ENCODE measurements around the gene MAT1A. TPM values are rescaled to one million over a fixed set of nuclear protein-coding genes. Genes with fewer than 3 reads are reported as not detected.

MAT1A gene
- not detected for total RNA-seq
- not detected for polyA plus RNA-seq
- total RNA-seq: 0 reads per million in 6 experiments

- H3K27me3 Mint-ChIP-seq: peaks cover 1 to 26% (median 13%) of the 10 kb centered on the region in 5 donors
- POLR2A ChIA-PET: no interaction called here
- H3K36me3 Mint-ChIP-seq: no peaks in the 10 kb centered on the region
- ATAC-seq (no peak), DNase-seq (no peak)
- peaks cover 0 to 10% (median 3%) of the 10 kb centered on the region in 4 donors for H3K4me1 Mint-ChIP-seq
- no peak within 1 kb of the TSS for H3K4me3 Mint-ChIP-seq
- H3K9me3 Mint-ChIP-seq: peaks cover 0 to 1% (median 0%) of the 10 kb centered on the region in 9 donors
- no peak within 1 kb of the TSS for H3K27ac Mint-ChIP-seq
These were observed at the start of gene MAT1A for GRCh38 chr10:80289451-80290287. Gene MAT1A (minus strand): TSS chr10:80289658. CDS start chr10:80289423, 235 bp downstream.

GRCh38 chr10:80333983-80334382, 44.5 kb upstream of the MAT1A start:
- DNase-seq (no peak), ATAC-seq (no peak)
- no peak overlapping the region for H3K4me3 Mint-ChIP-seq
- no peaks in the 10 kb centered on the region for H3K36me3 Mint-ChIP-seq
- H3K4me1 Mint-ChIP-seq: no peaks in the 10 kb centered on the region
- peaks cover 0 to 2% (median 0%) of the 10 kb centered on the region in 9 donors for H3K9me3 Mint-ChIP-seq
- H3K27ac Mint-ChIP-seq: no peak overlapping the region
- POLR2A ChIA-PET: no interaction called here
- no peaks in the 10 kb centered on the region for H3K27me3 Mint-ChIP-seq

GRCh38 chr10:80324891-80325364, 35.5 kb upstream of the MAT1A start:
- Mint-ChIP-seq H3K9me3 (no peaks in the 10 kb centered on the region), H3K36me3 (no peaks in the 10 kb centered on the region), H3K27ac (no peak overlapping the region), H3K27me3 (peaks cover 0 to 4% (median 0%) of the 10 kb centered on the region in 5 donors), H3K4me3 (no peak overlapping the region), H3K4me1 (peaks cover 0 to 2% (median 0%) of the 10 kb centered on the region in 4 donors)
- DNase-seq (no peak), ATAC-seq (no peak)
- POLR2A ChIA-PET: no interaction called here

- Mint-ChIP-seq H3K27ac (no peak overlapping the region), H3K27me3 (peaks cover 0 to 4% (median 0%) of the 10 kb centered on the region in 5 donors), H3K4me1 (peaks cover 0 to 2% (median 0%) of the 10 kb centered on the region in 4 donors), H3K36me3 (no peaks in the 10 kb centered on the region), H3K9me3 (no peaks in the 10 kb centered on the region), H3K4me3 (no peak overlapping the region)
- DNase-seq: no peak
- POLR2A ChIA-PET: no interaction called here
- ATAC-seq: no peak
These were observed 34.6 kb upstream of the MAT1A start for GRCh38 chr10:80324086-80324485.

- Mint-ChIP-seq H3K27me3 (peaks cover 0 to 4% (median 0%) of the 10 kb centered on the region in 5 donors), H3K4me1 (peaks cover 0 to 2% (median 0%) of the 10 kb centered on the region in 4 donors), H3K4me3 (no peak overlapping the region), H3K27ac (no peak overlapping the region), H3K36me3 (no peaks in the 10 kb centered on the region), H3K9me3 (no peaks in the 10 kb centered on the region)
- no peak for ATAC-seq
- no peak for DNase-seq
- POLR2A ChIA-PET: no interaction called here
These were observed 33.9 kb upstream of the MAT1A start for GRCh38 chr10:80323311-80323710.

GRCh38 chr10:80322711-80323110, 33.3 kb upstream of the MAT1A start:
- Mint-ChIP-seq H3K27me3 (peaks cover 0 to 4% (median 0%) of the 10 kb centered on the region in 5 donors), H3K27ac (no peak overlapping the region), H3K4me3 (no peak overlapping the region), H3K4me1 (peaks cover 0 to 2% (median 0%) of the 10 kb centered on the region in 4 donors), H3K36me3 (no peaks in the 10 kb centered on the region), H3K9me3 (no peaks in the 10 kb centered on the region)
- ATAC-seq (no peak), DNase-seq (no peak)
- POLR2A ChIA-PET: no interaction called here

- POLR2A ChIA-PET: no interaction called here
- DNase-seq: no peak
- H3K27me3 Mint-ChIP-seq: peaks cover 0 to 6% (median under 1%) of the 10 kb centered on the region in 5 donors
These were observed 32.7 kb upstream of the MAT1A start for GRCh38 chr10:80322158-80322557.

GRCh38 chr10:80321183-80321582, 31.7 kb upstream of the MAT1A start:
- H3K4me1 Mint-ChIP-seq: peaks cover 0 to 2% (median 0%) of the 10 kb centered on the region in 4 donors
- POLR2A ChIA-PET: no interaction called here
- H3K9me3 Mint-ChIP-seq: no peaks in the 10 kb centered on the region
- DNase-seq (no peak), ATAC-seq (no peak)
- H3K4me3 Mint-ChIP-seq: no peak overlapping the region
- H3K27ac Mint-ChIP-seq: no peak overlapping the region
- H3K27me3 Mint-ChIP-seq: peaks cover 0 to 8% (median 2%) of the 10 kb centered on the region in 5 donors
- no peaks in the 10 kb centered on the region for H3K36me3 Mint-ChIP-seq

More at GRCh38 chr10:80322158-80322557, 32.7 kb upstream of the MAT1A start:
- no peaks in the 10 kb centered on the region for H3K9me3 Mint-ChIP-seq
- no peaks in the 10 kb centered on the region for H3K36me3 Mint-ChIP-seq
- H3K4me1 Mint-ChIP-seq: peaks cover 0 to 2% (median 0%) of the 10 kb centered on the region in 4 donors
- H3K4me3 Mint-ChIP-seq: no peak overlapping the region
- H3K27ac Mint-ChIP-seq: no peak overlapping the region
- no peak for ATAC-seq

GRCh38 chr10:80320377-80320776, 30.9 kb upstream of the MAT1A start:
- no peaks in the 10 kb centered on the region for H3K9me3 Mint-ChIP-seq
- no peaks in the 10 kb centered on the region for H3K36me3 Mint-ChIP-seq
- H3K4me1 Mint-ChIP-seq: peaks cover 0 to 2% (median 0%) of the 10 kb centered on the region in 4 donors
- peak overlapping the region in 1 of 10 donors; percentile 56 for H3K27ac Mint-ChIP-seq
- peaks cover 0 to 8% (median 2%) of the 10 kb centered on the region in 5 donors for H3K27me3 Mint-ChIP-seq
- no peak for ATAC-seq
- no peak for DNase-seq
- no peak overlapping the region for H3K4me3 Mint-ChIP-seq
- POLR2A ChIA-PET: no interaction called here

- H3K9me3 Mint-ChIP-seq: no peaks in the 10 kb centered on the region
- H3K27ac Mint-ChIP-seq: no peak overlapping the region
- ATAC-seq (no peak), DNase-seq (no peak)
- H3K4me1 Mint-ChIP-seq: peaks cover 0 to 2% (median 0%) of the 10 kb centered on the region in 4 donors
- H3K36me3 Mint-ChIP-seq: no peaks in the 10 kb centered on the region
- H3K27me3 Mint-ChIP-seq: peaks cover 0 to 8% (median 2%) of the 10 kb centered on the region in 5 donors
- POLR2A ChIA-PET: no interaction called here
- H3K4me3 Mint-ChIP-seq: no peak overlapping the region
These were observed 30.4 kb upstream of the MAT1A start for GRCh38 chr10:80319725-80320290.

GRCh38 chr10:80319318-80319717, 29.9 kb upstream of the MAT1A start:
- H3K27me3 Mint-ChIP-seq: peaks cover 0 to 8% (median 2%) of the 10 kb centered on the region in 5 donors
- H3K27ac Mint-ChIP-seq: no peak overlapping the region
- H3K9me3 Mint-ChIP-seq: no peaks in the 10 kb centered on the region
- no peak overlapping the region for H3K4me3 Mint-ChIP-seq
- H3K4me1 Mint-ChIP-seq: peaks cover 0 to 2% (median 0%) of the 10 kb centered on the region in 4 donors
- H3K36me3 Mint-ChIP-seq: no peaks in the 10 kb centered on the region
- DNase-seq (no peak), ATAC-seq (no peak)
- POLR2A ChIA-PET: no interaction called here

GRCh38 chr10:80318742-80319141, 29.3 kb upstream of the MAT1A start:
- POLR2A ChIA-PET: no interaction called here

GRCh38 chr10:80315391-80315790, 25.9 kb upstream of the MAT1A start:
- Mint-ChIP-seq H3K4me1 (no peaks in the 10 kb centered on the region), H3K27ac (no peak overlapping the region), H3K4me3 (no peak overlapping the region), H3K27me3 (peaks cover 0 to 8% (median 2%) of the 10 kb centered on the region in 5 donors), H3K9me3 (no peaks in the 10 kb centered on the region), H3K36me3 (no peaks in the 10 kb centered on the region)
- ATAC-seq: no peak
- DNase-seq: no peak
- POLR2A ChIA-PET: no interaction called here

More at GRCh38 chr10:80318742-80319141, 29.3 kb upstream of the MAT1A start:
- Mint-ChIP-seq H3K4me1 (peaks cover 0 to 2% (median 0%) of the 10 kb centered on the region in 4 donors), H3K27ac (no peak overlapping the region), H3K9me3 (no peaks in the 10 kb centered on the region), H3K36me3 (no peaks in the 10 kb centered on the region), H3K27me3 (peaks cover 0 to 8% (median 2%) of the 10 kb centered on the region in 5 donors), H3K4me3 (no peak overlapping the region)
- DNase-seq (no peak), ATAC-seq (no peak)
